HT1080 (cell line): ENCODE results near the gene TNFSF9. TPM values are rescaled to one million over a fixed set of nuclear protein-coding genes. Genes with fewer than 3 reads are reported as not detected.

Source experiments
- DNase-seq: peaks from one replicate; pipeline ENCODE4 v3.0.0-alpha.2; 2015; ENCODE audit warnings: low read depth
- polyA plus RNA-seq, 2 experiments: library from polyadenylated mRNA; depleted of rRNA; stranded (reverse); fragments of >200 nt; gene quantifications; 2 replicates each; pipeline ENCODE4 v1.2.3, GENCODE V29; 2015
- total RNA-seq: library from RNA; depleted of rRNA; stranded (reverse); fragments of >200 nt; shearing (Covaris generic); gene quantifications from 2 replicates; pipeline ENCODE4 v1.2.3, GENCODE V29; 2014; rRNA removed

The TNFSF9 gene
- 35.7 and 45.9 TPM in 2 replicates for total RNA-seq
- polyA plus RNA-seq (2015; cell fraction: cytosol; rRNA removed), result 31.7 and 38.3 TPM in 2 replicates
- 31.9 and 41.7 TPM in 2 replicates for polyA plus RNA-seq (2015; cell fraction: nucleus; rRNA removed)

- DNase-seq, result peak; percentile 88
Observed at GRCh38 chr19:6530386-6531162, at the start of gene TNFSF9. Gene TNFSF9, plus strand, starts transcription at chr19:6531026. Its CDS starts 11 bp downstream, at chr19:6531037.

GRCh38 chr19:6481541-6482342 is 49.1 kb upstream of the TNFSF9 start, which contains the start of gene DENND1C:
Gene DENND1C, minus strand, starts transcription at chr19:6481787. Its CDS starts 92 bp downstream, at chr19:6481695.
- DNase-seq, result no peak

GRCh38 chr19:6482343-6482686 is 48.5 kb upstream of the TNFSF9 start:
- no peak for DNase-seq

GRCh38 chr19:6483235-6483634 is 47.6 kb upstream of the TNFSF9 start:
- DNase-seq, result no peak

- no peak for DNase-seq
Observed at GRCh38 chr19:6484230-6484629, 46.6 kb upstream of the TNFSF9 start.

- DNase-seq, result no peak
Observed at GRCh38 chr19:6484831-6485230, 46.0 kb upstream of the TNFSF9 start.

- DNase-seq, result no peak
Observed at GRCh38 chr19:6489278-6490061, 41.4 kb upstream of the TNFSF9 start.

GRCh38 chr19:6490134-6490533 is 40.7 kb upstream of the TNFSF9 start:
- no peak for DNase-seq

GRCh38 chr19:6491802-6492592 is 38.8 kb upstream of the TNFSF9 start:
- DNase-seq, result no peak

- no peak for DNase-seq
Observed at GRCh38 chr19:6494438-6495036, 36.3 kb upstream of the TNFSF9 start.

- DNase-seq, result no peak
Observed at GRCh38 chr19:6495947-6496346, 34.9 kb upstream of the TNFSF9 start.

GRCh38 chr19:6498294-6499036 is 32.4 kb upstream of the TNFSF9 start:
- no peak for DNase-seq

- no peak for DNase-seq
Observed at GRCh38 chr19:6499052-6499790, 31.6 kb upstream of the TNFSF9 start.

GRCh38 chr19:6500837-6501739 is 29.7 kb upstream of the TNFSF9 start:
- DNase-seq, result no peak

- DNase-seq, result no peak
Observed at GRCh38 chr19:6501740-6502648, 28.8 kb upstream of the TNFSF9 start, which contains the start of gene TUBB4A. Gene TUBB4A, minus strand, starts transcription at chr19:6502309. Its CDS starts 97 bp downstream, at chr19:6502212.

GRCh38 chr19:6503407-6504201 is 27.2 kb upstream of the TNFSF9 start:
- no peak for DNase-seq
